Measurements from ENCODE around the gene PLAAT5. TPM values are rescaled to one million over a fixed set of nuclear protein-coding genes. Genes with fewer than 3 reads are reported as not detected.

Gene PLAAT5
- total and polyA plus RNA-seq, 2 of the 8 experiments (the other 6 are each of a cell fraction or from before 2014, with no cell fraction given) = 16.0 to 18.7 TPM

- Histone ChIP-seq H3K4me3 (ENCODE audit: extremely low read depth in 1 of 4, insufficient read depth in 2 of 4, low read depth in 3 of 4, low read length in 4 of 4) (no peak overlapping the region), H2AK5ac (ENCODE audit: low read depth, low read length) (no peak overlapping the region), H3K23me2 (ENCODE audit: low read depth, low read length) (no peaks in the 10 kb centered on the region), H3K4ac (replicated peaks; ENCODE audit: insufficient read length, low read depth, low read length) (no peak overlapping the region), H3K9me3 (ENCODE audit: insufficient read depth in 2 of 2, low read depth in 1 of 2, low read length in 1 of 2) (peaks cover 7 to 9% of the 10 kb centered on the region in 2 experiments), H3K79me1 (ENCODE audit: low read depth, low read length) (no peaks in the 10 kb centered on the region), H2BK5ac (ENCODE audit: low read depth, low read length) (no peak overlapping the region), H3K36me3 (ENCODE audit: control insufficient read depth in 2 of 4, insufficient read depth in 4 of 4, low read length in 3 of 4) (peaks cover 0 to 6% (median 0%) of the 10 kb centered on the region in 4 experiments; a peak in 2 of 8 replicates), H2BK120ac (replicated peaks; ENCODE audit: low read depth, low read length) (no peak overlapping the region), H3K56ac (replicated peaks; ENCODE audit: insufficient read length, low read depth, low read length) (no peak overlapping the region), H3K4me1 (replicated peaks in 1 of 4; ENCODE audit: control insufficient read depth in 3 of 4, insufficient read depth in 4 of 4, low read length in 3 of 4) (no peaks in the 10 kb centered on the region), H3K27me3 (replicated peaks in 1 of 4; ENCODE audit: control insufficient read depth in 3 of 4, extremely low read depth in 1 of 4, insufficient read depth in 3 of 4, low read length in 3 of 4) (no peaks in the 10 kb centered on the region), H3K18ac (ENCODE audit: extremely low read depth, low read length) (no peak overlapping the region), H3K9ac (replicated peaks in 1 of 4; ENCODE audit: extremely low read depth in 1 of 4, low read depth in 3 of 4, low read length in 3 of 4) (no peak overlapping the region), H3K4me2 (ENCODE audit: insufficient read depth in 1 of 2, low read depth in 2 of 2, low read length in 2 of 2) (no peak overlapping the region), H4K91ac (replicated peaks; ENCODE audit: insufficient read length, low read length) (no peak overlapping the region), H3K14ac (ENCODE audit: insufficient read length) (no peak overlapping the region), H2BK15ac (ENCODE audit: low read length) (no peak overlapping the region), H4K5ac (ENCODE audit: insufficient read length, low read depth, low read length) (no peak overlapping the region), H2AFZ (ENCODE audit: low read length) (no peak overlapping the region), H4K8ac (ENCODE audit: extremely low read depth, insufficient read depth, low read length) (no peak overlapping the region), H3K79me2 (ENCODE audit: control insufficient read depth in 1 of 2, insufficient read depth in 2 of 2, low read length in 2 of 2) (no peaks in the 10 kb centered on the region), H2BK12ac (ENCODE audit: low read depth, low read length) (0 out of 2 replicates have a peak overlapping the region, but pooled peaks have one; percentile 50), H3K23ac (ENCODE audit: insufficient read length) (no peak overlapping the region), H2BK20ac (ENCODE audit: low read length) (peak overlapping the region; percentile 77; the same call in 1 of the 2 replicates), H3K27ac (ENCODE audit: low read depth, low read length) (no peak overlapping the region), H4K20me1 (replicated peaks in 1 of 2; ENCODE audit: control insufficient read depth in 1 of 2, insufficient read depth in 2 of 2, low read length in 2 of 2) (no peaks in the 10 kb centered on the region)
- CTCF ChIA-PET (ENCODE audit: partially characterized antibody) = interaction anchor here (0.9 to 1.3 kb wide), 2 partner anchors 11 to 32 kb away, joined by 3 to 4 read pairs; partner anchors contain the start of gene PLAAT5
- POLR2A ChIA-PET (ENCODE audit: partially characterized antibody) = interaction anchor here (0.6 to 1.3 kb wide), 3 partner anchors 8 to 31 kb away, joined by 3 to 4 read pairs (median 3); partner anchors contain the start of gene PLAAT5
- TF ChIP-seq RBBP5 (IDR thresholded peaks at IDR 0.05; ENCODE audit: borderline replicate concordance, low read depth, low read length) (no peak), CEBPB (IDR thresholded peaks at IDR 0.05; ENCODE audit: low read depth, low read length) (no peak), MAX (IDR thresholded peaks at IDR 0.05) (no peak), SAP30 (IDR thresholded peaks at IDR 0.05; ENCODE audit: insufficient read depth, insufficient replicate concordance, low read length) (no peak), PHF8 (conservative IDR thresholded peaks at IDR 0.05; ENCODE audit: low read depth, low read length) (no peak), SP1 (IDR thresholded peaks at IDR 0.05; ENCODE audit: low read depth, low read length) (no peak), EZH2 (IDR thresholded peaks at IDR 0.05; ENCODE audit: low read depth, low read length, severe bottlenecking) (no peak), SP4 (IDR thresholded peaks at IDR 0.05; ENCODE audit: low read length) (no peak), RAD21 (IDR thresholded peaks at IDR 0.05 in 1 of 2, conservative IDR thresholded peaks at IDR 0.05 in 1 of 2; ENCODE audit: low read depth in 2 of 2, low read length in 2 of 2) (no peak), POU5F1 (IDR thresholded peaks at IDR 0.05; ENCODE audit: low read depth, low read length) (no peak), TBP (IDR thresholded peaks at IDR 0.05; ENCODE audit: low read depth, low read length) (no peak), JUND (IDR thresholded peaks at IDR 0.05; ENCODE audit: low read length) (no peak), SIRT6 (IDR thresholded peaks at IDR 0.05; ENCODE audit: low read length) (no peak), HDAC6 (IDR thresholded peaks at IDR 0.05; ENCODE audit: low read depth, low read length) (no peak)
- DNase-seq (ENCODE audit: low read depth in 1 of 2, low spot score in 2 of 2) (no peak), FAIRE-seq (no peak)
- WGBS, 2 experiments (ENCODE audit: extremely low coverage in 1 of 2, insufficient coverage in 1 of 2, insufficient read length in 1 of 2, insufficient replicate concordance in 2 of 2, low coverage in 1 of 2, low lambda C conversion rate in 2 of 2, missing lambda C conversion rate in 1 of 2) = 89 to 100% methylated on average over 1 to 2 of the region's 2 CpGs
Observed at GRCh38 chr11:63521896-63522295, 30.9 kb upstream of the PLAAT5 start.
